ENCODE results near the gene ACTR1B.

DNA sequence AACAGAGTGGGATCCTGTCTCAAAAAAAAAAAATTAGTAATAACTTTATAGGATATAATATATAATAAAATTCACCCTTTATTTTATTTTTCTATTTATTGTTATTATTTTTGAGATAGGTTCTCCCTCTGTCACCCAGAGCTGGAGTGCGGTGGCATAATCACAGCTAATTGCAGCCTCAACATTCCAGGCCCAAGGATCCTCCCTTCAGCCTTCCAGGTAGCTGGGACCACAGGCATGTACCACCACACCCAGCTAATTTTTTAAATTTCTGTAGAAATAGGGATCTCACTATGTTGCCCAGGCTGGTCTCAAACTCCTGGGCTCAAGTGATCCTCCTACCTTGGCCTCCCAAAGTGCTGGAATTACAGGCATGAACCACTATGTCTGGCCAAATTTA is 6.6 kb upstream of the ACTR1B start:
- TF ChIP-seq, protein P1, sequence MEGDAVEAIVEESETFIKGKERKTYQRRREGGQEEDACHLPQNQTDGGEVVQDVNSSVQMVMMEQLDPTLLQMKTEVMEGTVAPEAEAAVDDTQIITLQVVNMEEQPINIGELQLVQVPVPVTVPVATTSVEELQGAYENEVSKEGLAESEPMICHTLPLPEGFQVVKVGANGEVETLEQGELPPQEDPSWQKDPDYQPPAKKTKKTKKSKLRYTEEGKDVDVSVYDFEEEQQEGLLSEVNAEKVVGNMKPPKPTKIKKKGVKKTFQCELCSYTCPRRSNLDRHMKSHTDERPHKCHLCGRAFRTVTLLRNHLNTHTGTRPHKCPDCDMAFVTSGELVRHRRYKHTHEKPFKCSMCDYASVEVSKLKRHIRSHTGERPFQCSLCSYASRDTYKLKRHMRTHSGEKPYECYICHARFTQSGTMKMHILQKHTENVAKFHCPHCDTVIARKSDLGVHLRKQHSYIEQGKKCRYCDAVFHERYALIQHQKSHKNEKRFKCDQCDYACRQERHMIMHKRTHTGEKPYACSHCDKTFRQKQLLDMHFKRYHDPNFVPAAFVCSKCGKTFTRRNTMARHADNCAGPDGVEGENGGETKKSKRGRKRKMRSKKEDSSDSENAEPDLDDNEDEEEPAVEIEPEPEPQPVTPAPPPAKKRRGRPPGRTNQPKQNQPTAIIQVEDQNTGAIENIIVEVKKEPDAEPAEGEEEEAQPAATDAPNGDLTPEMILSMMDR (conservative IDR thresholded peaks at IDR 0.05), result no peak
- TF ChIP-seq ZFX (IDR thresholded peaks at IDR 0.05), result no peak

All from C4-2B (cell line).